GM12873 (cell line): ENCODE measurements around the gene REG4.

ENCODE experiments used
- TF ChIP-seq, protein P1 (sequence below): IDR thresholded peaks from 2 replicates; pipeline ENCODE4 v1.5.1; 2012; ENCODE audit warnings: low read depth, mild to moderate bottlenecking, moderate library complexity, low read length, control low read depth; ENCODE audit not compliant: insufficient read depth; ENCODE audit errors: missing control alignments

REG4 gene

DNA sequence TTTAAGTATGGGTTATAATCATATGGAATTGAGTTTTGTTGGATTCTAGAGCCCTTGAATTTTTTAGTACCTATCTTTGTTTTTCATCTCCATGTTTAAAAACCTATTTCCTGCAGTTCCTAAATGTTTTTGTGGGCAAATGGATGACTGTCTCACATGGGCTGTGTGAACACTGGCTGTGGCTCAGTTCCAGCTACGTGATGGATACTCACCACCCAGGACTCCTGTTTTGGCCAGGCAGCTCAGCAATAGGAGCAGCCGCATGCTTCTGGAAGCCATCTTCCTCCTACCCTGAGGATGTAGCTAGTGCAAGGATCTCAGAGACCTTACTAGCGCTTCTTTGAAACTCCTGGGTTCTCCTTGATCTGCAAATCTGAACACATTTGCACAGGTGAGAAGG, 2.8 kb downstream of the REG4 start:
- TF ChIP-seq, protein P1, sequence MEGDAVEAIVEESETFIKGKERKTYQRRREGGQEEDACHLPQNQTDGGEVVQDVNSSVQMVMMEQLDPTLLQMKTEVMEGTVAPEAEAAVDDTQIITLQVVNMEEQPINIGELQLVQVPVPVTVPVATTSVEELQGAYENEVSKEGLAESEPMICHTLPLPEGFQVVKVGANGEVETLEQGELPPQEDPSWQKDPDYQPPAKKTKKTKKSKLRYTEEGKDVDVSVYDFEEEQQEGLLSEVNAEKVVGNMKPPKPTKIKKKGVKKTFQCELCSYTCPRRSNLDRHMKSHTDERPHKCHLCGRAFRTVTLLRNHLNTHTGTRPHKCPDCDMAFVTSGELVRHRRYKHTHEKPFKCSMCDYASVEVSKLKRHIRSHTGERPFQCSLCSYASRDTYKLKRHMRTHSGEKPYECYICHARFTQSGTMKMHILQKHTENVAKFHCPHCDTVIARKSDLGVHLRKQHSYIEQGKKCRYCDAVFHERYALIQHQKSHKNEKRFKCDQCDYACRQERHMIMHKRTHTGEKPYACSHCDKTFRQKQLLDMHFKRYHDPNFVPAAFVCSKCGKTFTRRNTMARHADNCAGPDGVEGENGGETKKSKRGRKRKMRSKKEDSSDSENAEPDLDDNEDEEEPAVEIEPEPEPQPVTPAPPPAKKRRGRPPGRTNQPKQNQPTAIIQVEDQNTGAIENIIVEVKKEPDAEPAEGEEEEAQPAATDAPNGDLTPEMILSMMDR = no peak

DNA sequence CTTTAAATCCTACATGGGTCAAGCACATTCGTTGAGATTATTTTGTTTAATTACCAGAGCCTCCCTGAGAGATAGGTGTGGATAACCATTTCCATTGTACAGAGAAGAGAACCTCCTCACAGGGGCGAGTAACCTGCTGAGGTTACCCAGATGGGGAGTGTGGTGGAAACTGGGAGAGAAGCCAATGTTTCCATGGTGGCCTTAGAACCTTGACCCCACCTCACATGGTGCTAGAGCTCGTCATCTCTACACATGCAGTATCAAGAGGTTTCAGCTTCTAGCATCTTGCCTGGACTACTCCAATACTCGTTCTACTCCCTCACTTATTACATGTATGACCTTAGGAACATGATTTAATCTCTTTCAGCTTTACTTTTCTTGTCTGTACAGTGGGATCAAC, 4.8 kb downstream of the REG4 start:
- TF ChIP-seq, protein P1 = no peak

DNA sequence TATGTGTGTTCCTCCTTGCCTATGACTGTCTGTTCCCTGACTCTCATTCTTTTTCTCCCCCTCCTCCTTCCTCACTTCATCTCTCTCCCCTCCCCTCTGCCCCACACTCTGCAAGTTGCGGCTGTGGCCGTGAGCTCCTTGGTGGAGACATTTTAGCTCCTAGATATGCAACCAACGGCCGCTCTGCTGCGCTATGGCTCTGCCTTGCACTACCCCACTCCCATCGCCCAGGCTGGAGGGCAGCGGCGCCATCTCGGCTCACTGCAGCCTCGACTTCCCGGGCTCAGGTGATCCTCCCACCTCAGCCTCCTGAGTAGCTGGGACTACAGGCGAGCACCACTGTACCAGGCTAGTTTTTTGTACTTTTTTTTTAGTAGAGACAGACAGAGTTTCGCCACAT, 5.5 kb downstream of the REG4 start:
- TF ChIP-seq, protein P1 = no peak

DNA sequence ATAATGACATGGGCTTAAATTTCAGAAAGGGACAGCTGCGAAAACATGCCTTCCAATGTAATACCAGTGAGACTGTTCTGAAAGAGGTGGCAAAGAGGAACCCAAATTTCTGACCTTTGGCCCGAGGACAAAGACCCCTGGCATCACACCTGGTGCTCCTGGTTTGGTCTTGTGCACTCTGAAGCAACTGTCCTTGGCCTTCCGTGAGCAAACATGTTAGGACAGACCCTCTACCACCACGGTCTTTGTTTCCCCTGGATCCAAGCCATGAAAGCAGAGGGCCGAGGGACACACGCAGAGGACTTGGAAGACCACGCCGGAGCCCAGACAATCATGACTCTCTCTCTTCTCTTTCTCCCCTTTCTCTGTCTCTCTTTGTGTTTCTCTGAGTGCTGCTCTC, 6.0 kb downstream of the REG4 start:
- TF ChIP-seq, protein P1 = no peak

DNA sequence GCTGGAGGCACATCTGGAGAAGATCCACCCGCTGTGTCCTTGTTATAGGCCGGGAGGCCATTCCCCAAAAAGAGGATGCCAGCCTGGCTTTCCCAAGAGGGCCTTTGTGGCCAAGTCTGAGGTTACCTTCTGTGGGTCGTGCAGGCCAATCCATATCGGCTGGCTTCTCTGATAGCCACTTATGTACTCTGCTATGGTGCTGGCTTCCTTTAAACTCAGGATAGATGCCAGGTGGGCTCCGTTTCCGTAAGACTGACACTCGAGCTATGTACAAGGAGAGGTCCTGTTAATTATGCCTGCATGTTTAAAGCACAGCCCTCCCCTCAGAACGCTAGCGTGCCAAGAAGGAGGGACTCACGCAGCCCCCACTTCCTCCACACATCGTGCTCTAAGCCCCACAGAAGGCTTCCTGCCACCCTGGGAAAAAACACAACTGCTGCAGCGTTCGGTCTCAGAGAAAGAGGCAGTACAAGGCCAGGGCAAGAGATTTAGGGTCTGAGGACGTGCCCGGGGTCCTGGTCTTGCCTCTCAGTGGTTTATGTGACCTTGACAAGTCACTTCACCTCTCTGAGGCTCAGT, 11.6 kb downstream of the REG4 start:
- TF ChIP-seq, protein P1 = no peak

DNA sequence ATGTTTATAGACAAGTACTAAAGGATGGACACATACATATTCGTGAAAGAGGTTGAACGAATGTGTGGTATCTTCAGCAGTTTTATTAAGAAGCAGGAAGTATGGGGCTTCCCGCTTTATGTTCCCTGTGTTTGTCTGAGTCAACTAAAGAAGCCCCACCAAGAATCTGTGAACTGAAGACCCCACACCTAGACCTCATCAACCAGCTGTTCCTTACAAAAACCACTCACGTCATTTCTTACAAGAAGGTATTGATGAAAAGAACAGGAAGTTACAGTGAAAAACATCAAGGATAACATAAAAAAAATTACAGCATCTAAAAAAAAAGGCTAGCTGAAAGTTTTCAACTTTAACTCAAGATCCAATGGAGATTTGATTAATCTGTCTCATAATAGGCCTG, 12.3 kb downstream of the REG4 start:
- TF ChIP-seq, protein P1 = no peak

DNA sequence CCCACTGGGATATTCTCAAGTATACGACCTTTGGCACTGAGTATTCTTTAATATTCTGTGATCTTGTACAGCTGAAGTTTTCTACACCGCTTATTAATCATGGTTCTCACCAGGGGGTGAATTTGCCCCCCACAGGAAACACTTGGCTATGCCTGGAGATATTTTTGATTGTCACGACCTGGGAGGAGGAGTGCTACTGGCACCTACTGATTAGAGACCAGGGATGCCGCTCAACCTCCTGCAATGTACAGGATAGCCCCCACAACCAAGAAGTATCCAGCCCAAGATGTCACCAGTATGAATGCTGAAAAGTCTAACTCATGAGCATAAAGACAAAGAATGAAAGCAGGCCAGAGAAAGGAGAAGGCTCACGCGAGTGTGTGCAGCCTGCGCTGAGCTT, 13.7 kb downstream of the REG4 start:
- TF ChIP-seq, protein P1 = no peak
